Ishikawa (cell line): ENCODE measurements around the gene GRIK1.

Experiments used
- CEBPB ChIP-seq: IDR thresholded peaks from 2 replicates; pipeline ENCODE4 v1.6.1; 2012
- CREB1 ChIP-seq: IDR thresholded peaks from 2 replicates; pipeline ENCODE4 v1.6.1; 2012; ENCODE audit warnings: low read depth
- EGR1 ChIP-seq: IDR thresholded peaks from 2 replicates; pipeline ENCODE4 v1.6.1; 2012
- EP300 ChIP-seq: IDR thresholded peaks from 2 replicates; pipeline ENCODE4 v1.6.1; 2012; ENCODE audit warnings: borderline replicate concordance
- FOXM1 ChIP-seq: IDR thresholded peaks from 2 replicates; pipeline ENCODE4 v1.6.1; 2012; ENCODE audit warnings: low read depth, borderline replicate concordance
- MAX ChIP-seq: IDR thresholded peaks from 2 replicates; pipeline ENCODE4 v1.6.1; 2012
- NFIC ChIP-seq: IDR thresholded peaks from 2 replicates; pipeline ENCODE4 v1.6.1; 2012
- RAD21 ChIP-seq: IDR thresholded peaks from 2 replicates; pipeline ENCODE4 v1.6.1; 2012; ENCODE audit warnings: low read depth
- REST ChIP-seq: IDR thresholded peaks from 2 replicates; pipeline ENCODE4 v1.6.1; 2012; ENCODE audit warnings: low read depth, mild to moderate bottlenecking
- TAF1 ChIP-seq: IDR thresholded peaks from 2 replicates; pipeline ENCODE4 v1.6.1; 2012; ENCODE audit warnings: low read depth, mild to moderate bottlenecking
- TCF12 ChIP-seq: IDR thresholded peaks from 2 replicates; pipeline ENCODE4 v1.6.1; 2012; ENCODE audit warnings: low read depth
- TEAD4 ChIP-seq: IDR thresholded peaks from 2 replicates; pipeline ENCODE4 v1.6.1; 2012
- USF1 ChIP-seq: IDR thresholded peaks from 2 replicates; pipeline ENCODE4 v1.6.1; 2012
- YY1 ChIP-seq: IDR thresholded peaks from 2 replicates; pipeline ENCODE4 v1.6.1; 2012; ENCODE audit warnings: low read depth
- ZBTB7A ChIP-seq: IDR thresholded peaks from 2 replicates; pipeline ENCODE4 v1.6.1; 2012; ENCODE audit warnings: low read depth

GRIK1 gene

GRCh38 chr21:29721221-29721620, 218.6 kb downstream of the GRIK1 start:
- TF ChIP-seq ZBTB7A (no peak), EP300 (no peak), TCF12 (no peak), REST (no peak), CEBPB (no peak), FOXM1 (no peak), CREB1 (no peak), MAX (no peak)

GRCh38 chr21:29719521-29719920, 220.3 kb downstream of the GRIK1 start:
- TF ChIP-seq USF1, result no peak
- TF ChIP-seq TCF12, result no peak
- no peak for TF ChIP-seq EGR1
- TF ChIP-seq CEBPB, result no peak
- TF ChIP-seq RAD21, result no peak
- no peak for TF ChIP-seq ZBTB7A
- no peak for TF ChIP-seq EP300
- no peak for TF ChIP-seq TEAD4

- no peak for TF ChIP-seq TAF1
- no peak for TF ChIP-seq RAD21
- TF ChIP-seq TCF12, result no peak
- no peak for TF ChIP-seq TEAD4
- no peak for TF ChIP-seq CEBPB
These were observed 221.5 kb downstream of the GRIK1 start for GRCh38 chr21:29718081-29718815.

GRCh38 chr21:29717659-29718058, 222.1 kb downstream of the GRIK1 start:
- TF ChIP-seq CEBPB, result no peak
- TF ChIP-seq USF1, result no peak
- TF ChIP-seq TAF1, result no peak
- TF ChIP-seq YY1, result no peak
- TF ChIP-seq ZBTB7A, result no peak
- TF ChIP-seq NFIC, result no peak
- no peak for TF ChIP-seq REST
- TF ChIP-seq FOXM1, result no peak
- no peak for TF ChIP-seq MAX
- TF ChIP-seq RAD21, result no peak
- no peak for TF ChIP-seq EP300
- TF ChIP-seq TCF12, result no peak
- no peak for TF ChIP-seq CREB1
- TF ChIP-seq EGR1, result no peak
- no peak for TF ChIP-seq TEAD4

GRCh38 chr21:29716753-29717152, 223.0 kb downstream of the GRIK1 start:
- TF ChIP-seq TEAD4 (no peak), USF1 (no peak), TCF12 (no peak), FOXM1 (no peak), YY1 (no peak), EP300 (no peak), CEBPB (no peak), REST (no peak), RAD21 (no peak), ZBTB7A (no peak), MAX (no peak), TAF1 (no peak), CREB1 (no peak), EGR1 (no peak), NFIC (no peak)
